HG02642 (cell line): ENCODE results near the gene C19orf67.
"Not testable (repeated sequence)": the region's sequence is repeated elsewhere in the genome, so short reads cannot be mapped to it uniquely, and the experiment has no call there.

Experiments used
- ATAC-seq: cut with Tn5 transposase; IDR thresholded peaks from one replicate; pipeline ENCODE4 v1.9.1; 2021; ENCODE audit warnings: mild to moderate bottlenecking; ENCODE audit not compliant: unreplicated experiment, poor library complexity

The C19orf67 gene

DNA sequence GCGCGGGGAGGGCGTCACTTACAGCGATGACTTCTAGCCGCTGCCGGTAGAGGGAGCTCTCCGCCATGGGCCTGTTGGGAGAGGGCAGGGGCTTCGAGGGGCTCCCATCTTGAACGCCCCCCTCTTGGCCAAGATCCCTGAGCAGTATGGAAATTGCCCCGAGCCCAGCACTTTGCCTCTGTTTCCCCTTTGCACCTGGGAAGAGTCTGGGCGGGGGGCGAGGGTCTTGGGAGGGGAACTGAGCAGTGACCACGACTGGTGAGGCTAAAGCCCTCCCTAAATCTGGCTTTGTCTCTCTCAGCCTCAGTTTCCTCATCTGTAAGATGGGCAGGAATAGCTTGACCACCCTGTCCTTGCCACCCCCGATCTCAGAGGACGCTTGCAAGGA is 26.5 kb downstream of the C19orf67 start:
- ATAC-seq, result no peak

GRCh38 chr19:14058182-14059092 is 27.1 kb downstream of the C19orf67 start:
- no peak for ATAC-seq

DNA sequence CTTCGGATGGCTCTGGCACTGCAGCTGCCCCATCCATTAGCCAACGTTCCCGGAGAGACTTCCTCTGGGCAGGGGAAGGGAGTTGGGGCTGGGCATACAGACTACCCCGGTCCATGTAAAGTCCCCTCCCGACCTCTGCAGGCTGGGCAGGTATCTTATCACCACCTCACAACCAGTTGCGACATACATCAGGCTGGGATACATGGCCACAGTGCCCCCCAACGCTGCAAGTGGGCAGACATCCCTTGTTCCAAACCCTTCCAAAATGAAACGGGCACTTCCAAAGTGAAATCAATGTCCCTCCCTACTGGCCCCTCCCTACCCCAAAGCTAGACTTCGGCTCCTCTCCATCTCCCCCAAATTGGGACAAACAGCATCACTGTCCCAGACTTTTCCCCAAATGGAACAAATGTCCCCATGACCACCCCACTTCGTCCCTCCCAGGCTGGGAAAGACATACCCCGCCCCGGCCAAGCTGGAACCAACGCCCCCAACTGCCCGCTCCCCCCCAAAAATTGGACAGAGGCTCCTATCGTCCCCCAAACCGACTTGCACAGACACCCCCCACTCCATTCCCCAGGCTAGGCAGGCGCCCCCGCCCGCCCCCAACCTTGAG is 28.7 kb downstream of the C19orf67 start:
- no peak for ATAC-seq

GRCh38 chr19:14056069-14056666 is 29.4 kb downstream of the C19orf67 start:
- ATAC-seq, result no peak

DNA sequence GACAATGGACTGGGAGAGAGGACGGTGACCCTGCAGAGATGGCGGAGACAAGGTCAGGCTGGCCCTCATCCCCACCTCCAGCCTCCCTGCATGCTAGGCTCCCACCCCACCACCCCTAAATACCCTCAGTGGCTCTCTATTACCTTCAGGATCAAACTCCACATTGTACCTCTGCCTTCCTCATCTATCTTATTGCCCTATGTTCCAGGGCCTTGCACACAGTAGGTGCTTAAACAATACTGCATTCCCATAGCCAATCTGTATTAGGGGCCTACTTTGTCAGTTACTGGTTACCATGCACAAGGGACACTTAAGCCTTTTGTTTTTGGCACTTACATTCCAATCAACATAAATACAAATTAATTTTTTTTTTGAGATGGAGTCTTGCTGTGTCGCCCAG is 30.2 kb downstream of the C19orf67 start:
- no peak for ATAC-seq

- ATAC-seq, result no peak
Measured at GRCh38 chr19:14054721-14055120, 30.9 kb downstream of the C19orf67 start.

- ATAC-seq, result no peak
Measured at GRCh38 chr19:14054099-14054498, 31.5 kb downstream of the C19orf67 start.

DNA sequence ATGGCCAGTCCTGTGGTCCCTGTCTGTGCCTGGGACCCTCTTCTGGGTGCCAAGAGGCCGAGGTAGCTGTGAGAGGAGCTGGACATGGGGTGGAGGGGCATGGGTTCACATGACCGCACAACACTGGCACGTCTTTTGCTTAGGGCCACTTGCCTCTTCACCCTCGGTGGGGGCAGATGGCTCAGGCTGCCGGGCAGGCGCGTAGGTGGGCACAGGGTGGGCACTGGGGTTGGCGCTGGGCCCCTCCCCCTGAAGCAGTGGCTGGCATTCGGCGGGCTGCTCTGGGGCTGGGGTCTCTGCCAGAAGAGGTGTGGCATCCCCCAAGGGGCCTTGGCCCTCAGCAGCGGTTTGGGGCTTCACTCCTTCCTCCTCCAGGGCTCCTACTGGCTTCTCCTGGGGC is 32.1 kb downstream of the C19orf67 start:
- ATAC-seq, result no peak

- no peak for ATAC-seq
Measured at GRCh38 chr19:14053032-14053431, 32.6 kb downstream of the C19orf67 start.

DNA sequence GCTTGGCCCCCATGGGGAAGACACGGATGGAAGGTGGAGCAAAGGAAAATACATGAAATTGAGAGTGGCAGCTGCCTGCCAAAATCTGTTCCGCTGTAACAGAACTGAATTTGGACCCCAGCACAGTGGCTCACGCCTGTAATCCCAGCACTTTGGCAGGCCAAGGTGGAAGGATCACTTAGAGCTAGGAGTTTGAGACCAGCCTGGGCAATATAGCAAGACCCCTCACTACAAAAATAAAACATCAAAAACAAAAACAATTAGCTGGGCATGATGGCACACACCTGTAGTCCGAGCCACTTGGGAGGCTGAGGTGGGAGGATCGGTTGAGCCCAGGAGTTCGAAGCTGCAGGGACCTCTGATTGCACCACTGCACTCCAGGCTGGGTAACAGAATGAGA is 33.1 kb downstream of the C19orf67 start:
- ATAC-seq, result no peak

DNA sequence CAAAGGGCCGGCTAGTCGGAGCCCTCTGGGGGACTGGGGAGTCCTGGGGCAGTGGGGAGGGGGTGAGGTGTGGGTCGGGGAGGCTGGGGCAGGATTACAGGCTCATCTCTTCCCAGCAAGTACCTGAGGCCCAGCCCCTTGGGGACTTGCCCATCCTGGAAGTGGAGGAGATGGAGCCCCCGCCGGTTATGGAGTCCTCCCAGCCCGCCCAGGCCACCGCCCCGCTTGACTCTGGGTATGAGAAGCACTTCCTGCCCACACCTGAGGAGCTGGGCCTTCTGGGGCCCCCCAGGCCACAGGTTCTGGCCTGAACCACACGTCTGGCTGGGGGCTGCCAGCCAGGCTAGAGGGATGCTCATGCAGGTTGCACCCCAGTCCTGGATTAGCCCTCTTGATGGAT is 33.6 kb downstream of the C19orf67 start:
- no peak for ATAC-seq

DNA sequence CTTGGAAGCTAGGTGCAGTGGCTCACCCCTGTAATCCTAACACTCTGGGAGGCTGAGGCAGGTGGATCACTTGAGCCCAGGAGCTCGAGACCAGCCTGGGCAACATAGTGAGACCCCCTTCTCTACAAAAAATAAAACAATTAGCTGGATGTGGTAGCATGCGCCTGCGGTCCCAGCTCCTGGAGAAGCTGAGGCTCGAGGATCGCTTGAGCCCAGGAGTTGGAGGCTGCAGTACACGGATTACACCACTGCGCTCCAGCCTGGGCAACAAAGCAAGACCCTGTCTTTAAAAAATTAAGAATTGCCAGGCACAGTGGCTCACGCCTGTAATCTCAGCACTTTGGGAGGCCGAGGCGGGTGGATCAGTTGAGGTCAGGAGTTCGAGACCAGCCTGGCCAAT is 34.6 kb downstream of the C19orf67 start:
- ATAC-seq, result not testable (repeated sequence)

- ATAC-seq, result no peak
Measured at GRCh38 chr19:14050512-14050911, 35.1 kb downstream of the C19orf67 start.

- no peak for ATAC-seq
Measured at GRCh38 chr19:14048443-14049153, 37.0 kb downstream of the C19orf67 start.

GRCh38 chr19:14047866-14048265 is 37.7 kb downstream of the C19orf67 start:
- not testable (repeated sequence) for ATAC-seq

DNA sequence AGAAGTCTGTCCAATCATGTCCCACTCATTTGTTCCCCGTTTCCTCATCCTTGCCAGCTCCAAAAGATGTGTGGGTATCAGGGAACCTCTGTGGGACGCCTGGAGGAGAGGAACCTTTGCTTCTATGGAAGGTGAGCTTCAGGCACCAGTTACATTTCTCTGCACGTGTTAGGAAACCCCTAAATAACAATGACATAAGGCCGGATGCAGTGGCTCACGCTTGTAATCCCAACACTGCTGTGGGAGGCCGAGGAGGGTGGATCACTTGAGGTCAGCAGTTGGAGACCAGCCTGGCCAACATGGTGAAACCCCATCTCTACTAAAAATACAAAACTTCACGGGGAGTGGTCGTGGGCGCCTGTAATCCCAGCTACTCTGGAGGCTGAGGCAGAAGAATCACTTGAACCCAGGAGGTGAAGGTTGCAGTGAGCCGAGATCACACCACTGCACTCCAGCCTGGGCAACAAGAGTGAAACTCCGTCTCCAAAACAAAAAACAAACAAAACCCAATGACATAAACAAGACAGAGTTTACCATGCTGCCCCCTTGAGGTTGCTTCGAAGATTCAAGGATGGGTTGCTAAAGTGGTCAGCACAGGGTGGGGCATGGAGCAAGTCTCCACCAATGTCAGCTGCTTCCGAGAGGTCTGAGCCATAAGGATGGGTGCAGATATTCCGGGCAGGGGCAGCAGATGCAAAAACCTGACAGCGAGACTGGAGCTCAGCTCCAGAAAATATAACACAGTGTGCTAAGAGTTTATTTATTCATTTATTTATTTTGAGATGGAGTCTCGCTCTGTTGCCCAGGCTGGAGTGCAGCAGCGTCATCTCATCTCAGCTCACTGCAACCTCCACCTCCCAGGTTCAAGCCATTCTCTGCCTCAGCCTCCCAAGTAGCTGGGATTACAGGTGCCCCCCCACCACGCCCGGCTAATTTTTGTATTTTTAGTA is 42.6 kb downstream of the C19orf67 start:
- not testable (repeated sequence) for ATAC-seq

DNA sequence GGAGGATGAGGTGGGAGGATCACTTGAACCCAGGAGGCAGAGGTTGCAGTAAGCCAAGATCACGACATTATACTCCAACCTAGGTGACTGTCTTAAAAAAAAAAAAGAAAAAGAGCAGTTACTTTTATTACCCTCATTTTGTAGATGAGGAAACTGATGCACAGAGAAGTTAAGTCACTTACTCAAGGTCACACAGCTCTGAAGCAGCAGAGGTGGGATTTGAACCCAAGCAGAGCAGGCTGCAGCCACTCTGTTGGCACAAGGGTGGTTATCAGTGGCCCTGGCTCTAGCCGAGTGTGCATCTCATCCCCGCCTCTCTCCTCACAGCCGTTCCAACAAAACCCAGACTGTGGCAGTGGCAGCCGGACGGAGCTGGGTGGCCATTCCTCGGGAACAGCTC is 46.4 kb downstream of the C19orf67 start:
- no peak for ATAC-seq

- ATAC-seq, result no peak
Measured at GRCh38 chr19:14035706-14036105, 49.9 kb downstream of the C19orf67 start.

DNA sequence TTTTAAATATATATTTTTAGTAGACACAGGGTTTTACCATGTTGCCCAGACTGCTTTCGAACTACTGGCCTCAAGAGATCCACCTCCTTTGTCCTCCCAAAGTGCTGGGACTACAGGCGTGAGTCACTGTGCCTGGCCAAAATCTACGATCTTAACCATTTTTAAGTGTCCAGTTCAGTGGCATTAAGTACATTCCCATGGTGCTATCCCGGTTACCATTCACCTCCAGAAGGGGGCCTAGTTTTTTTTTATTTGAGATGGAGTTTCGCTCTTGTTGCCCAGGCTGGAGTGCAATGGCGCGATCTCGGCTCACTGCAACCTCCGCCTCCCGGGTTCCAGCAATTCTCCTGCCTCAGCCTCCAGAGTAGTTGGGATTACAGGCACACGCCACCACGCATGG is 50.4 kb downstream of the C19orf67 start:
- ATAC-seq, result not testable (repeated sequence)

GRCh38 chr19:14033946-14034345 is 51.6 kb downstream of the C19orf67 start:
- no peak for ATAC-seq
